Loucy (cell line): ENCODE results near the gene PKD2.

ENCODE experiments used
- H2AFZ ChIP-seq: fragments of 200-600 bp; sonication (generic); 2 replicates; pipeline ENCODE4 v1.6.0; 2016; ENCODE audit warnings: antibody characterized with exemption, mild to moderate bottlenecking, low read length, moderate library complexity
- H3F3A ChIP-seq: fragments of 200-600 bp; 2 replicates; pipeline ENCODE4 v1.6.0; 2016; ENCODE audit warnings: antibody characterized with exemption, low read depth, mild to moderate bottlenecking
- H3K27me3 ChIP-seq: fragments of 200-600 bp; sonication (generic); 2 replicates; pipeline ENCODE4 v1.6.1; 2014; ENCODE audit warnings: low read length, mild to moderate bottlenecking; ENCODE audit not compliant: insufficient read depth, poor library complexity, severe bottlenecking
- H3K36me3 ChIP-seq: fragments of 200-600 bp; sonication (generic); 2 replicates; pipeline ENCODE4 v1.6.1; 2016; ENCODE audit warnings: low read length; ENCODE audit not compliant: insufficient read depth
- H3K4me1 ChIP-seq: fragments of 200-600 bp; sonication (generic); 2 replicates; pipeline ENCODE4 v1.5.1; 2014; ENCODE audit warnings: low read length, mild to moderate bottlenecking; ENCODE audit not compliant: insufficient read depth, poor library complexity, severe bottlenecking
- H3K4me2 ChIP-seq: fragments of 200-600 bp; sonication (generic); 2 replicates; pipeline ENCODE4 v1.6.0; 2014; ENCODE audit warnings: antibody characterized with exemption, low read length, low read depth, mild to moderate bottlenecking; ENCODE audit not compliant: poor library complexity, severe bottlenecking
- H3K4me3 ChIP-seq: fragments of 200-600 bp; sonication (generic); 2 replicates; pipeline ENCODE4 v1.5.1; 2014; ENCODE audit warnings: low read length, mild to moderate bottlenecking, mixed read lengths; ENCODE audit not compliant: poor library complexity, severe bottlenecking
- H3K79me2 ChIP-seq: fragments of 200-600 bp; sonication (generic); 2 replicates; pipeline ENCODE4 v1.6.1; 2014; ENCODE audit warnings: low read length; ENCODE audit not compliant: insufficient read depth
- H3K9ac ChIP-seq: fragments of 200-600 bp; sonication (generic); 2 replicates; pipeline ENCODE4 v1.6.0; 2014; ENCODE audit warnings: mild to moderate bottlenecking, low read depth, low read length, moderate library complexity; ENCODE audit not compliant: poor library complexity, severe bottlenecking
- H3K9me2 ChIP-seq: fragments of 200-600 bp; sonication (generic); replicated peaks from 2 replicates; pipeline ENCODE4 v1.6.1; 2016; ENCODE audit warnings: low read depth, low read length, mixed read lengths
- H3K9me3 ChIP-seq: fragments of 200-600 bp; sonication (generic); 2 replicates; pipeline ENCODE4 v1.6.1; 2014; ENCODE audit warnings: mild to moderate bottlenecking, antibody characterized with exemption, low read length, low read depth; ENCODE audit not compliant: insufficient read depth
- H4K20me1 ChIP-seq: fragments of 200-600 bp; sonication (generic); 2 replicates; pipeline ENCODE4 v1.6.0; 2014; ENCODE audit warnings: antibody characterized with exemption, low read length, mild to moderate bottlenecking; ENCODE audit not compliant: insufficient read depth, poor library complexity, severe bottlenecking
- EZH2phosphoT487 ChIP-seq: fragments of 200-600 bp; IDR thresholded peaks from 2 replicates; pipeline ENCODE4 v1.6.1; 2018; ENCODE audit warnings: antibody characterized with exemption, mild to moderate bottlenecking, moderate library complexity, borderline replicate concordance
- TF ChIP-seq, protein P1 (sequence below): fragments of 200-600 bp; sonication (generic); conservative IDR thresholded peaks from 2 replicates; pipeline ENCODE4 v1.5.1; 2014; ENCODE audit warnings: mild to moderate bottlenecking, antibody characterized with exemption, low read length

The PKD2 gene

DNA sequence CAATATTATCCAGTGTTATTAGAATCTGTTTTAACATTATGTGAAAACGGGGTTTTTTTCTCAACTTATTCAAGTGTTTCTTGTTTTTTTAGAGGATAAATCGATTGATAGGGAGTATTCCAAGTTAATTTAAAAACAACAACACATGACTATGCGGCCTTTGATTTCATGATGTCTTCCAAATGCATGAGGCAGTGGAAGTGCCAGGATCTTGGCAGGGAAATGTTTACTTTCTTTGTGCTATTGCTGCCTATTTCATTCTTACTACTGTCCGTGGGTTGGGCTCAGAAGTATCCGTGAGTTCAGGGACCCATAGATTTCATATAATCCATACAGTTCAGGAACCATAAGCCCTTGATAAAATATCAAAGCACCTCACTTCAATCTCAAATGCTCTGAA, 86.4 kb downstream of the PKD2 start:
- TF ChIP-seq, protein P1, sequence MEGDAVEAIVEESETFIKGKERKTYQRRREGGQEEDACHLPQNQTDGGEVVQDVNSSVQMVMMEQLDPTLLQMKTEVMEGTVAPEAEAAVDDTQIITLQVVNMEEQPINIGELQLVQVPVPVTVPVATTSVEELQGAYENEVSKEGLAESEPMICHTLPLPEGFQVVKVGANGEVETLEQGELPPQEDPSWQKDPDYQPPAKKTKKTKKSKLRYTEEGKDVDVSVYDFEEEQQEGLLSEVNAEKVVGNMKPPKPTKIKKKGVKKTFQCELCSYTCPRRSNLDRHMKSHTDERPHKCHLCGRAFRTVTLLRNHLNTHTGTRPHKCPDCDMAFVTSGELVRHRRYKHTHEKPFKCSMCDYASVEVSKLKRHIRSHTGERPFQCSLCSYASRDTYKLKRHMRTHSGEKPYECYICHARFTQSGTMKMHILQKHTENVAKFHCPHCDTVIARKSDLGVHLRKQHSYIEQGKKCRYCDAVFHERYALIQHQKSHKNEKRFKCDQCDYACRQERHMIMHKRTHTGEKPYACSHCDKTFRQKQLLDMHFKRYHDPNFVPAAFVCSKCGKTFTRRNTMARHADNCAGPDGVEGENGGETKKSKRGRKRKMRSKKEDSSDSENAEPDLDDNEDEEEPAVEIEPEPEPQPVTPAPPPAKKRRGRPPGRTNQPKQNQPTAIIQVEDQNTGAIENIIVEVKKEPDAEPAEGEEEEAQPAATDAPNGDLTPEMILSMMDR: no peak
- TF ChIP-seq EZH2phosphoT487: no peak
- H2AFZ ChIP-seq: no peak overlapping the region

DNA sequence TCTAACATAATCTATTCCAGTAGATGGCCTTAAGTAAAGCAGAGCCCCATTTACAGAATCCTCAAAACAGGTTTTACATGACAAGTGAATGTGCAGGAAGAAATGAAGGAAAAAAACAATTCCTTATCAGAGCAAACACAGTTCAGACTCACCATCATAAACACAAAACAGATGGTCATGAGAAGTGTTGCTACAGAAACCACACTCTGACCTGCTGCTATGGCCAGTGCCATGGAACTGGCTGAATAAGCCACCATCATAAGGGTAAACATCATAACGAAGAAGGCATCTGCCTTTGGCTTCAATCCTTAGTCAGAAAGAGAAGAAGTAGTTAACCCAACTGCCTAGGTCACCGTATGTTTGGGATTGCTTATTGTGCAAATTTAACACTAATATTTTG, 89.9 kb downstream of the PKD2 start:
- no peak overlapping the region for H3K9ac ChIP-seq
- no peak overlapping the region for H3K4me3 ChIP-seq
- H3K9me2 ChIP-seq: no peaks in the 10 kb centered on the region
- H3F3A ChIP-seq: no peaks in the 10 kb centered on the region
- H3K9me3 ChIP-seq: no peaks in the 10 kb centered on the region
- H3K36me3 ChIP-seq: no peaks in the 10 kb centered on the region
- TF ChIP-seq, protein P1: no peak
- TF ChIP-seq EZH2phosphoT487: no peak
- H3K4me2 ChIP-seq: no peak overlapping the region
- no peaks in the 10 kb centered on the region for H3K79me2 ChIP-seq
- no peaks in the 10 kb centered on the region for H3K27me3 ChIP-seq
- peaks cover 15% of the 10 kb centered on the region for H3K4me1 ChIP-seq
- no peak overlapping the region for H2AFZ ChIP-seq
- H4K20me1 ChIP-seq: no peaks in the 10 kb centered on the region

More for the DNA sequence above, 86.4 kb downstream of the PKD2 start:
- no peak overlapping the region for H3K9ac ChIP-seq
- no peaks in the 10 kb centered on the region for H3K36me3 ChIP-seq
- peaks cover 14% of the 10 kb centered on the region for H3K4me1 ChIP-seq
- no peaks in the 10 kb centered on the region for H3K79me2 ChIP-seq
- H3K4me2 ChIP-seq: no peak overlapping the region
- H4K20me1 ChIP-seq: no peaks in the 10 kb centered on the region
- no peaks in the 10 kb centered on the region for H3K9me3 ChIP-seq
- no peaks in the 10 kb centered on the region for H3K9me2 ChIP-seq
- no peaks in the 10 kb centered on the region for H3F3A ChIP-seq
- no peaks in the 10 kb centered on the region for H3K27me3 ChIP-seq
- no peak overlapping the region for H3K4me3 ChIP-seq

DNA sequence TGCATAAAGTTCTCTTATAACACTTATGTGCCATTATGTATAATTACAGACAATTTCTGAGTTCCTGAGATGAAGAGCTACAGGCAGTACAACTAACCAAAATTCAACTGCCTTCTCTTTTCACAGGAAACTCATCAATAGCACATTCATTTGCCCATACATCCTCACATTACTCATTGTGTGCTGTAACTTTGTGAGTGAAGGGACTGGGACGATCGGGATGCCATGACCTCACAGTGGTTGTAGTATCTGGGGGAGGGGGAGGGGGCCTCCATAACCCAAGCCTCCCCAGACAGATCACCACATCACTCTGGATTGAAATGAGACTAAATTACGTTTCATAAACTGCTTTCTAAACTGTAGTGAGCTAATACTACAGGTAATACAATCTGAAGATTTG, 90.3 kb downstream of the PKD2 start:
- Histone ChIP-seq H3K4me1 (peaks cover 15% of the 10 kb centered on the region), H3K79me2 (no peaks in the 10 kb centered on the region), H3K4me2 (no peak overlapping the region), H3F3A (no peaks in the 10 kb centered on the region), H3K27me3 (no peaks in the 10 kb centered on the region), H2AFZ (0 out of 2 replicates have a peak overlapping the region, but pooled peaks have one; percentile 22), H4K20me1 (no peaks in the 10 kb centered on the region), H3K4me3 (no peak overlapping the region), H3K9ac (no peak overlapping the region), H3K36me3 (no peaks in the 10 kb centered on the region), H3K9me3 (no peaks in the 10 kb centered on the region), H3K9me2 (no peaks in the 10 kb centered on the region)
- TF ChIP-seq EZH2phosphoT487: no peak
- TF ChIP-seq, protein P1: no peak
